Astrocyte (in vitro differentiated cells and primary cell): ENCODE data around the gene KIF25.

ENCODE experiments used
- CTCF ChIP-seq: IDR thresholded peaks from 2 replicates; pipeline ENCODE4 v1.5.1; 2011; ENCODE audit warnings: low read depth, mild to moderate bottlenecking, inconsistent platforms, low read length, moderate library complexity; ENCODE audit not compliant: insufficient read depth
- EZH2 ChIP-seq: IDR thresholded peaks from 2 replicates; pipeline ENCODE4 v1.6.1; 2012; ENCODE audit warnings: mild to moderate bottlenecking, low read length, inconsistent platforms; ENCODE audit not compliant: insufficient read depth

- TF ChIP-seq EZH2, result no peak
- TF ChIP-seq CTCF, result no peak
These were observed 77.7 kb downstream of the KIF25 start for GRCh38 chr6:168075216-168075615.
